ENCODE measurements around the gene ATPAF1.
A peak's percentile ranks its signal among the peaks of the same experiment; 100 is the strongest.

ATPAF1 gene

GRCh38 chr1:46647611-46648010, 20.6 kb downstream of the ATPAF1 start:
- no peak for DNase-seq

GRCh38 chr1:46646844-46647243, 21.3 kb downstream of the ATPAF1 start:
- DNase-seq, result no peak

- DNase-seq, result no peak
Measured at GRCh38 chr1:46646331-46646730, 21.8 kb downstream of the ATPAF1 start.

GRCh38 chr1:46645815-46646214, 22.3 kb downstream of the ATPAF1 start:
- DNase-seq, result no peak

- DNase-seq, result peak in 1 of 14 donors; percentile 74
Measured at GRCh38 chr1:46643368-46643775, 24.8 kb downstream of the ATPAF1 start.

- DNase-seq, result peak in 1 of 14 donors; percentile 50
Measured at GRCh38 chr1:46642115-46642680, 26.0 kb downstream of the ATPAF1 start.

- no peak for DNase-seq
Measured at GRCh38 chr1:46639547-46639946, 28.6 kb downstream of the ATPAF1 start.

GRCh38 chr1:46638921-46639320, 29.2 kb downstream of the ATPAF1 start:
- DNase-seq, result no peak

- DNase-seq, result peak in 1 of 14 donors; percentile 37
Measured at GRCh38 chr1:46637444-46638083, 30.6 kb downstream of the ATPAF1 start.

- no peak for DNase-seq
Measured at GRCh38 chr1:46635205-46635604, 33.0 kb downstream of the ATPAF1 start.

GRCh38 chr1:46630719-46631118, 37.4 kb downstream of the ATPAF1 start:
- DNase-seq, result no peak

- DNase-seq, result no peak
Measured at GRCh38 chr1:46623743-46624644, 44.2 kb downstream of the ATPAF1 start.

GRCh38 chr1:46622344-46622743, 45.8 kb downstream of the ATPAF1 start:
- peak in 1 of 14 donors; percentile 80 for DNase-seq

- no peak for DNase-seq
Measured at GRCh38 chr1:46621930-46622329, 46.2 kb downstream of the ATPAF1 start.

GRCh38 chr1:46619656-46620258, 48.4 kb downstream of the ATPAF1 start:
- no peak for DNase-seq

GRCh38 chr1:46618754-46619415, 49.3 kb downstream of the ATPAF1 start:
- no peak for DNase-seq

- DNase-seq, result no peak
Measured at GRCh38 chr1:46617833-46618232, 50.3 kb downstream of the ATPAF1 start.

- DNase-seq, result no peak
Measured at GRCh38 chr1:46617108-46617800, 50.9 kb downstream of the ATPAF1 start.

GRCh38 chr1:46616277-46617107, 51.7 kb downstream of the ATPAF1 start, which contains the start of gene MOB3C:
Gene MOB3C (minus strand): TSS chr1:46616811. CDS start chr1:46613321, 3,490 bp downstream.
- DNase-seq, result peak in 12 of 14 donors; percentile 38 to 86 (median 63)

GRCh38 chr1:46615735-46616134, 52.4 kb downstream of the ATPAF1 start:
- no peak for DNase-seq

- DNase-seq, result no peak
Measured at GRCh38 chr1:46615088-46615487, 53.1 kb downstream of the ATPAF1 start.
